GM10266 (cell line): ENCODE data around the gene VDAC2.

ENCODE experiments used
- DNase-seq: peaks from one replicate; pipeline ENCODE4 v3.0.0; 2012; ENCODE audit errors: extremely low spot score
- CTCF ChIP-seq: IDR thresholded peaks from 2 replicates; pipeline ENCODE4 v1.5.1; 2012; ENCODE audit warnings: mild to moderate bottlenecking, low read depth; ENCODE audit not compliant: control insufficient read depth, insufficient read depth; ENCODE audit errors: missing control alignments

VDAC2 gene

GRCh38 chr10:75223507-75223906 lies 12.9 kb downstream of the VDAC2 start:
- TF ChIP-seq CTCF: no peak
- DNase-seq: no peak

GRCh38 chr10:75226095-75226494 lies 15.5 kb downstream of the VDAC2 start:
- DNase-seq: no peak
- TF ChIP-seq CTCF: no peak

- DNase-seq: no peak
- no peak for TF ChIP-seq CTCF
These were observed 16.1 kb downstream of the VDAC2 start for GRCh38 chr10:75226656-75227055.

GRCh38 chr10:75228278-75228677 lies 17.7 kb downstream of the VDAC2 start:
- DNase-seq: no peak
- TF ChIP-seq CTCF: no peak

- TF ChIP-seq CTCF: no peak
These were observed 18.2 kb downstream of the VDAC2 start for GRCh38 chr10:75228834-75229233.

GRCh38 chr10:75229971-75230370 lies 19.4 kb downstream of the VDAC2 start:
- TF ChIP-seq CTCF: no peak
- DNase-seq: no peak

More at GRCh38 chr10:75228834-75229233, 18.2 kb downstream of the VDAC2 start:
- no peak for DNase-seq

GRCh38 chr10:75230600-75231038 lies 20.0 kb downstream of the VDAC2 start:
- DNase-seq: peak; percentile 82
- TF ChIP-seq CTCF: peak; percentile 97
